ENCODE data around the gene SUN1. TPM values are rescaled to one million over a fixed set of nuclear protein-coding genes. Genes with fewer than 3 reads are reported as not detected.

SUN1 gene
- total RNA-seq, 1 experiment from 2014 or later, result 181 TPM

DNA sequence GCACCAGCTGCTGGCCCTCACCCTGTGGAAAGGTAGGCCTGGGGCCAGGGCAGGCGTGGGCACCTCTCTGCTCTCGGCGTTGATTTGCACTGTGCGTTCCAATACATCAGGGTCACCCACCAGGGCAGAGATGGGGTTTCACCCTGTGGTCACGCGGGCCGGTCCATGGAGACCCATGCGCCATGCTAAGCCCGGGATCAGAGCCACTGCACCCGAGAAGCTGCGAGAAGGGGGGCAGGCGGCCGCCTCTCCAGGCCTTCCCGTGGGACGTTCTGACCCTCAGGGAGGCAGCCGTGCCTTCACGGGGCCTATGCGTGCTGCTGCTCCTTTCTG is 55.2 kb downstream of the SUN1 start:
- H3K4me1 ChIP-seq (ENCODE audit: control insufficient read depth in 1 of 2, insufficient read depth in 2 of 2, low read length in 2 of 2), result no peaks in the 10 kb centered on the region
- H3K9ac ChIP-seq (ENCODE audit: low read length), result no peak overlapping the region
- POLR2A ChIA-PET, result no interaction called here
- no TSS peak for BruUV-seq (replicated peaks)
- H3K36me3 ChIP-seq (ENCODE audit: control insufficient read depth in 1 of 2, insufficient read depth in 2 of 2, low read length in 2 of 2), result peaks cover 3 to 19% of the 10 kb centered on the region in 2 experiments; a peak in 2 of 4 replicates
- H4K20me1 ChIP-seq (ENCODE audit: insufficient read depth), result no peaks in the 10 kb centered on the region
- no peaks in the 10 kb centered on the region for H3K27me3 ChIP-seq (ENCODE audit: insufficient read depth, low read length)
- H3K9me2 ChIP-seq (ENCODE audit: insufficient read depth), result no peaks in the 10 kb centered on the region
- no peak overlapping the region for H3K27ac ChIP-seq (ENCODE audit: low read depth, low read length)
- intact Hi-C loops (cut with micrococcal nuclease), result no loop called here
- RAD21 ChIA-PET (ENCODE audit: low non-redundant PET in 1 of 2, low total read pairs in 2 of 2, uncharacterized antibody in 2 of 2, unreplicated experiment in 2 of 2), result no interaction called here
- no peak overlapping the region for H2AFZ ChIP-seq (ENCODE audit: low read depth, low read length, poor library complexity, severe bottlenecking)
- CTCF ChIA-PET, result no interaction called here
- TF ChIP-seq JUND (IDR thresholded peaks at IDR 0.05) (no peak), ZNF274 (IDR thresholded peaks at IDR 0.05; ENCODE audit: low read depth, low read length) (no peak), ZBTB33 (IDR thresholded peaks at IDR 0.05; ENCODE audit: extremely low read depth, insufficient replicate concordance, low read length) (no peak), EZH2 (IDR thresholded peaks at IDR 0.05) (no peak), RAD21 (IDR thresholded peaks at IDR 0.05; ENCODE audit: low read depth) (no peak), ELF1 (IDR thresholded peaks at IDR 0.05; ENCODE audit: borderline replicate concordance, low read depth) (no peak), POLR2A (IDR thresholded peaks at IDR 0.05; ENCODE audit: borderline replicate concordance, extremely low read depth, insufficient read depth, insufficient read length) (no peak), TCF7L2 (IDR thresholded peaks at IDR 0.05; ENCODE audit: borderline replicate concordance, extremely low read depth, insufficient read depth, insufficient read length) (no peak), EGR1 (IDR thresholded peaks at IDR 0.05; ENCODE audit: low read depth) (no peak), CBX3 (IDR thresholded peaks at IDR 0.05; ENCODE audit: low read depth) (no peak), YY1 (IDR thresholded peaks at IDR 0.05; ENCODE audit: extremely low read depth, insufficient replicate concordance, low read depth, low read length) (no peak), SRF (IDR thresholded peaks at IDR 0.05; ENCODE audit: low read depth) (no peak), CTCF (IDR thresholded peaks at IDR 0.05 in 2 of 3, conservative IDR thresholded peaks at IDR 0.05 in 1 of 3; ENCODE audit: borderline replicate concordance in 1 of 3, insufficient read depth in 1 of 3, low read depth in 2 of 3, low read length in 2 of 3) (no peak), FOSL1 (IDR thresholded peaks at IDR 0.05; ENCODE audit: low read depth) (no peak)
- TF ChIP-seq, protein P1, sequence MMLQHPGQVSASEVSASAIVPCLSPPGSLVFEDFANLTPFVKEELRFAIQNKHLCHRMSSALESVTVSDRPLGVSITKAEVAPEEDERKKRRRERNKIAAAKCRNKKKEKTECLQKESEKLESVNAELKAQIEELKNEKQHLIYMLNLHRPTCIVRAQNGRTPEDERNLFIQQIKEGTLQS (IDR thresholded peaks at IDR 0.05), result no peak
- no peak overlapping the region for H3K4me2 ChIP-seq (ENCODE audit: low read length)
- ATAC-seq, result no peak
- H3K79me2 ChIP-seq (ENCODE audit: insufficient read depth, low read length), result peaks cover 71% of the 10 kb centered on the region
- H3K9me3 ChIP-seq (ENCODE audit: control insufficient read depth in 1 of 2, insufficient read depth in 1 of 2, low read depth in 1 of 2, low read length in 2 of 2), result no peaks in the 10 kb centered on the region
- no peak for DNase-seq (ENCODE audit: low read depth, low spot score)
- H3K4me3 ChIP-seq (replicated peaks in 1 of 2; ENCODE audit: low read depth in 1 of 2, low read length in 2 of 2), result no peak overlapping the region
